CD14-positive monocyte (primary cell): ENCODE measurements around the gene TBC1D7. TPM values are rescaled to one million over a fixed set of nuclear protein-coding genes. Genes with fewer than 3 reads are reported as not detected.

Experiments used
- DNase-seq, 3 donors: peaks; one replicate each; pipeline ENCODE4 v3.0.0-alpha.2; 2011 to 2022
- H2AFZ ChIP-seq: 2 replicates; pipeline ENCODE4 v1.6.0; 2012; ENCODE audit warnings: mild to moderate bottlenecking, low read depth, low read length, inconsistent platforms; ENCODE audit not compliant: insufficient read depth, poor library complexity, severe bottlenecking
- H3K27ac ChIP-seq, 2 donors: 1 replicate in 1 of 2; 2 replicates in 1 of 2; pipeline ENCODE4 v1.5.1; 2012 to 2013; ENCODE audit warnings: low read length in 2 of 2, control low read depth in 1 of 2, inconsistent platforms in 1 of 2, low read depth in 1 of 2, mild to moderate bottlenecking in 1 of 2
- H3K27me3 ChIP-seq, 2 donors: one replicate each; pipeline versions ENCODE4 v1.6.0 to v1.6.1; 2011 to 2013; ENCODE audit warnings: low read length in 2 of 2; ENCODE audit not compliant: control insufficient read depth in 2 of 2, insufficient read depth in 2 of 2
- H3K36me3 ChIP-seq, 2 donors: replicated peaks in 1 of 2; 1 replicate in 1 of 2; 2 replicates in 1 of 2; pipeline versions ENCODE4 v1.5.1 to v1.6.1; 2012 to 2013; ENCODE audit warnings: low read length in 2 of 2, control low read depth in 1 of 2, inconsistent platforms in 1 of 2, mild to moderate bottlenecking in 1 of 2; ENCODE audit not compliant: insufficient read depth in 2 of 2, control insufficient read depth in 1 of 2
- H3K4me1 ChIP-seq, 2 donors: 1 replicate in 1 of 2; 2 replicates in 1 of 2; pipeline versions ENCODE4 v1.5.1 to v1.6.1; 2012 to 2013; ENCODE audit warnings: low read length in 2 of 2, control low read depth in 1 of 2, inconsistent platforms in 1 of 2, mild to moderate bottlenecking in 1 of 2, moderate library complexity in 1 of 2; ENCODE audit not compliant: insufficient read depth in 2 of 2, control insufficient read depth in 1 of 2
- H3K4me2 ChIP-seq: replicated peaks from 2 replicates; pipeline ENCODE3; 2012; ENCODE audit warnings: low read length, moderate library complexity, mild to moderate bottlenecking; ENCODE audit not compliant: poor library complexity, severe bottlenecking; ENCODE audit errors: extremely low read depth
- H3K4me3 ChIP-seq, 3 experiments: fragments of 200-600 bp in 1 of 3; sonication (generic) in 1 of 3; replicated peaks in 1 of 3; 1 replicate in 2 of 3; 2 replicates in 1 of 3; pipeline ENCODE4 v1.5.1; 2011 to 2013; ENCODE audit warnings: low read length in 3 of 3, mild to moderate bottlenecking in 3 of 3, control low read depth in 2 of 3, low read depth in 2 of 3, inconsistent platforms in 1 of 3, moderate library complexity in 1 of 3
- H3K79me2 ChIP-seq: 2 replicates; pipeline ENCODE4 v1.6.0; 2012; ENCODE audit warnings: mild to moderate bottlenecking, control low read depth, inconsistent platforms, low read length, moderate library complexity; ENCODE audit not compliant: insufficient read depth
- H3K9ac ChIP-seq: 2 replicates; pipeline ENCODE4 v1.6.0; 2017; ENCODE audit warnings: low read length, mild to moderate bottlenecking; ENCODE audit not compliant: insufficient read depth, poor library complexity, severe bottlenecking
- H3K9me3 ChIP-seq, 2 donors: replicated peaks in 1 of 2; 1 replicate in 1 of 2; 2 replicates in 1 of 2; pipeline versions ENCODE4 v1.5.1 to v1.6.1; 2012 to 2013; ENCODE audit warnings: low read length in 2 of 2, control low read depth in 1 of 2; ENCODE audit not compliant: control insufficient read depth in 1 of 2, insufficient read depth in 1 of 2
- H4K20me1 ChIP-seq: 2 replicates; pipeline ENCODE4 v1.6.0; 2012; ENCODE audit warnings: mild to moderate bottlenecking, low read length, control low read depth, moderate library complexity; ENCODE audit not compliant: insufficient read depth
- H3K27ac Mint-ChIP-seq, 7 donors: one replicate each; pipeline ENCODE4 v1.8.0; 2020; ENCODE audit warnings: mild to moderate bottlenecking in 7 of 7, mixed read lengths in 7 of 7, moderate library complexity in 6 of 7, inconsistent platforms in 2 of 7
- H3K27me3 Mint-ChIP-seq, 3 donors: one replicate each; pipeline ENCODE4 v1.8.0; 2021 to 2022; ENCODE audit warnings: low read depth in 3 of 3, mild to moderate bottlenecking in 3 of 3, mixed read lengths in 3 of 3, moderate library complexity in 3 of 3, inconsistent platforms in 1 of 3
- H3K36me3 Mint-ChIP-seq, 2 donors: one replicate each; pipeline ENCODE4 v1.8.0; 2020; ENCODE audit warnings: mixed read lengths in 2 of 2, inconsistent platforms in 1 of 2, mild to moderate bottlenecking in 1 of 2
- H3K4me1 Mint-ChIP-seq: one replicate; pipeline ENCODE4 v1.8.0; 2020; ENCODE audit warnings: mild to moderate bottlenecking, mixed read lengths
- H3K4me3 Mint-ChIP-seq, 2 donors: one replicate each; pipeline ENCODE4 v1.8.0; 2020; ENCODE audit warnings: mild to moderate bottlenecking in 2 of 2, mixed read lengths in 2 of 2, moderate library complexity in 1 of 2
- H3K9me3 Mint-ChIP-seq, 7 donors: one replicate each; pipeline ENCODE4 v1.8.0; 2020 to 2022; ENCODE audit warnings: mixed read lengths in 7 of 7, mild to moderate bottlenecking in 6 of 7, moderate library complexity in 6 of 7, inconsistent platforms in 2 of 7
- CTCF ChIP-seq: fragments of 200-600 bp; IDR thresholded peaks from one replicate; pipeline ENCODE4 v1.8.0; 2022; ENCODE audit warnings: antibody characterized with exemption, mild to moderate bottlenecking
- WGBS: methylation state at CpG from one replicate; pipeline ENCODE4 v1.1.5; 2013; ENCODE audit warnings: missing lambda C conversion rate; ENCODE audit not compliant: insufficient coverage; 5-methylcytosine and 5-hydroxymethylcytosine counted together
- intact Hi-C, 2 donors: fragments of 100-400 bp; cut with micrococcal nuclease; formaldehyde crosslinking; loops; one replicate each; pipeline versions ENCODE4 v1.15.0 to v1.15.1; 2023
- polyA plus RNA-seq, 3 donors: library from polyadenylated mRNA; depleted of rRNA in 1 of 3; unstranded in 2 of 3; stranded (reverse) in 1 of 3; fragments of 300-500 nt in 2 of 3; fragments of >200 nt in 1 of 3; fragmentation: Illumina TruSeq in 2 of 3; gene quantifications; 1 replicate in 2 of 3; 2 replicates in 1 of 3; pipeline ENCODE4 v1.2.3, GENCODE V29; 2012 to 2021

TBC1D7 gene
- polyA plus RNA-seq, 3 donors: 12.2 to 34.3 (median 34.3) TPM

DNA sequence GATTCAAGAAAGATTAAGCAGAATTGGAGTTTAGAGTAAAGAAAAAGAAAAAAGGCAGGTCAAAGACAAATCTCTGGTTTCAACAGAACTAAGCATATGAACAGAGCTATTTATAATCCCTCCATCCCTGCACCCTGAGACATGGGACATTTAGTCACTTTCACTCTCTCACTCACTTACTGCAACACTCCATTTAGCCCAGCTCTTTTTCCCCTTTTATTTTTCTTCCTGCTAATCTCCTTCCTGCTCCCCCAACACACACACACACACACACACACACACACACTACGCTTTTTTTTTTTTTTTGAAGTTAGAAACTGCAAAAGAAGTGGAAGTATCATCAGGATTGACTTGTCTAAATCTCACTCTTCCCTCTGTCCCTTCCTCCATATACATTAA, 45.1 kb upstream of the TBC1D7 start:
- H3K27me3 Mint-ChIP-seq: peaks cover 0 to 2% (median 1%) of the 10 kb centered on the region in 3 donors
- peaks cover 0 to 1% (median 0%) of the 10 kb centered on the region in 7 donors for H3K9me3 Mint-ChIP-seq
- H3K79me2 ChIP-seq: no peaks in the 10 kb centered on the region

DNA sequence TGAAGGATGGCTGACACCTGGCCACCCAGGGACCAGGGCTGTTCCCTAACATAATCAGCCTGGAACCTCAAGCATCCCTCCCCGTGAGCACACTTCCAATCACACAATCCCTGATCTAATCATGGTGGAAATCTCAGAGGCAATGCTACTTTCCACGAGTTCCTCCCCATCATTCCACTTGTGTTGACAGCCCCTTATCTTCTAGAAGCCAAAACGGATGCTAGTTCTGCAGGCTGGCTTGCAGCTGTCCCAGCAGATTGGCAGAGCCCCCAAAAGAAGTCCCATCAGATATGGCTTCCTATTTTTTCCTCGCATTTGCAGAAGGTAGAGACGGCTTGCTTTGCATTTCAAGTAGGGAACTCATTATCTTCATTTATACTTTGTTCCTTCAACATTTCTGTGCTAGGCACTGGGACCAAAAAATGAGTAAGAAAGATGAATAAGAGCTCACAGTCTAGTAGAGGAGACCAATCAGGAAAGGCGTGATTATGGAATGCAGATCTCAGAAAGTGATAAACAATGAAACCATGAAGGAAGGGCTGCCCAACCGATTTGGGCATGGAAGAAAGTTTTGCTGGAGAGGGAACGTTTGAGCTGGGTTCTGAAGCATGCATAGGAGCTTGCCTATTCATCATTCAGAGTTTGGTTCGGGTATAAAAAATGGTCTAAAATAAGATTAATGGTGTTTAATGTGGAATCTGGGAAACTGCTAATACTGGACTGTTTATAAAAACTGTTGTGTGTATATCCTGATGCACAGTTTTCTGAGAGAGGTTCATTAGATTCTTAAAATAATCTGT, 44.6 kb upstream of the TBC1D7 start:
- DNase-seq: no peak
- Histone ChIP-seq H3K27me3 (no peaks in the 10 kb centered on the region), H2AFZ (no peak overlapping the region), H3K4me3 (no peak overlapping the region), H3K4me2 (no peak overlapping the region), H3K27ac (no peak overlapping the region), H3K9me3 (no peaks in the 10 kb centered on the region), H4K20me1 (no peaks in the 10 kb centered on the region), H3K9ac (no peak overlapping the region), H3K36me3 (no peaks in the 10 kb centered on the region), H3K79me2 (no peaks in the 10 kb centered on the region), H3K4me1 (peaks cover 3 to 8% of the 10 kb centered on the region in 2 donors)
- peaks cover 0 to 4% of the 10 kb centered on the region in 2 donors for H3K36me3 Mint-ChIP-seq
- peak overlapping the region in 2 of 7 donors; percentile 8 to 44 for H3K27ac Mint-ChIP-seq
- peaks cover 0 to 1% (median 0%) of the 10 kb centered on the region in 7 donors for H3K9me3 Mint-ChIP-seq
- intact Hi-C loops: no loop called here
- H3K27me3 Mint-ChIP-seq: peaks cover 0 to 5% (median 1%) of the 10 kb centered on the region in 3 donors
- no peak for TF ChIP-seq CTCF
- WGBS: 83% methylated on average over 6 of the region's 9 CpGs
- H3K4me1 Mint-ChIP-seq: peaks cover 17% of the 10 kb centered on the region
- H3K4me3 Mint-ChIP-seq: no peak overlapping the region

More for the DNA sequence above, 45.1 kb upstream of the TBC1D7 start:
- intact Hi-C loops: no loop called here
- Histone ChIP-seq H3K4me3 (no peak overlapping the region), H3K4me2 (no peak overlapping the region), H3K9me3 (no peaks in the 10 kb centered on the region), H3K27me3 (no peaks in the 10 kb centered on the region), H4K20me1 (no peaks in the 10 kb centered on the region), H3K4me1 (peaks cover 6 to 14% of the 10 kb centered on the region in 2 donors), H3K36me3 (no peaks in the 10 kb centered on the region), H3K27ac (no peak overlapping the region), H3K9ac (no peak overlapping the region), H2AFZ (no peak overlapping the region)
- no peak for DNase-seq
- no peak for TF ChIP-seq CTCF
- peaks cover 21% of the 10 kb centered on the region for H3K4me1 Mint-ChIP-seq
- no CpG with 5 or more reads among the region's 1 CpG for WGBS
- peak overlapping the region in 2 of 7 donors; percentile 1 to 8 for H3K27ac Mint-ChIP-seq
- H3K36me3 Mint-ChIP-seq: peaks cover 0 to 4% of the 10 kb centered on the region in 2 donors
- H3K4me3 Mint-ChIP-seq: no peak overlapping the region
